Measurements from ENCODE around the gene MYCL.

DNA sequence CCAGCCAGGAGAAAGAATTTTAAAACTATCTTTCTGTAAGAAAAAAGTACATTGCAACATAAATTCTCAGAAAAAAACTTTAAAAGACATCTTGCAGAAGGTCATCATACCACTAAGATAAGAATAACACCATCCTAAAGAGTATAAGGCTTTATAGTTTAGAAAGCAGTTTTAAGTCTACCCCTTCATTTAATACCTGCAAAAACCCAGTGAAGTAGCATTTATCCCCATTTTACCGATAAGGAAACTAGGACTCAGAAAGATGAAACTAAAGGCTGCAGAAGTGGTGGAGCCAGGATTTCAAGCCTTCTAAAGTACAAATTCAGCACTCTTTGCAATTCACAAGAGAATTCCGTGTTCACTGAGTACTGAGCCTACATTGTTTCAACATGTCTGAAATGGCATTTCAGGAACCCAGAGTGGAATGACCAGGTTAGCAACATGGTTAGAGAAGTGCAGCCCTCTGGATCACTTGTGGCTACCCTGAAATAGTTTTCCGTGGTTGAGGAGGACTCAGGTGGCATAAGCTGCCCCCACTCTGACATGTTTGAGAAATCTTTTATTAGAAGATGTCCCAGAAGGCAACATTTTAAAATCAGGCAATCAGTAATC lies 6.7 kb downstream of the MYCL start:
- TF ChIP-seq CHD1 (IDR thresholded peaks at IDR 0.05; ENCODE audit: low read depth, low read length) (no peak), MYC (IDR thresholded peaks at IDR 0.05; ENCODE audit: insufficient read depth, insufficient read length, insufficient replicate concordance, low read length, severe bottlenecking) (no peak), JUND (IDR thresholded peaks at IDR 0.05; ENCODE audit: low read depth, low read length) (no peak), NFIC (IDR thresholded peaks at IDR 0.05; ENCODE audit: low read depth, low read length) (no peak)

Data from GM12878 (cell line).